Stomach (tissue), 9 donors: ENCODE data around the gene PTBP1. TPM values are rescaled to one million over a fixed set of nuclear protein-coding genes. Genes with fewer than 3 reads are reported as not detected.
"Not testable (repeated sequence)": the region's sequence is repeated elsewhere in the genome, so short reads cannot be mapped to it uniquely, and the experiment has no call there.

Source experiments
- DNase-seq, 2 donors: peaks; one replicate each; pipeline versions ENCODE4 v3.0.0 to v3.0.0-alpha.2; 2013 to 2019
- H3K27ac ChIP-seq, 5 donors: fragments of 200-600 bp in 4 of 5; sonication (generic) in 4 of 5; one replicate each; pipeline ENCODE4 v1.5.1; 2013 to 2019; ENCODE audit warnings: mild to moderate bottlenecking in 1 of 5, moderate library complexity in 1 of 5
- H3K27me3 ChIP-seq, 3 donors: fragments of 200-600 bp; sonication (generic); one replicate each; pipeline ENCODE4 v1.5.1; 2017 to 2019; ENCODE audit warnings: mixed run types in 1 of 3
- H3K36me3 ChIP-seq, 4 donors: fragments of 200-600 bp; sonication (generic); 1 replicate in 3 of 4; 2 replicates in 1 of 4; pipeline ENCODE4 v1.5.1; 2016 to 2019
- H3K4me1 ChIP-seq, 4 donors: fragments of 200-600 bp; sonication (generic); one replicate each; pipeline ENCODE4 v1.5.1; 2016 to 2019
- H3K4me3 ChIP-seq, 4 donors: fragments of 200-600 bp; sonication (generic) in 3 of 4; one replicate each; pipeline ENCODE4 v1.5.1; 2016 to 2019; ENCODE audit warnings: mild to moderate bottlenecking in 1 of 4
- H3K9me3 ChIP-seq, 4 donors: fragments of 200-600 bp; sonication (generic); one replicate each; pipeline ENCODE4 v1.5.1; 2016 to 2019
- CTCF ChIP-seq, 7 experiments: fragments of 450-650 bp in 4 of 7; fragments of 200-600 bp in 3 of 7; sonication (generic) in 3 of 7; IDR thresholded peaks; one replicate each; pipeline ENCODE4 v1.5.1; 2016 to 2019; ENCODE audit warnings: antibody characterized with exemption in 7 of 7, control low read depth in 2 of 7, mild to moderate bottlenecking in 1 of 7
- EP300 ChIP-seq: sonication (generic); formaldehyde crosslinking; IDR thresholded peaks from one replicate; pipeline ENCODE4 v1.6.1; 2017; ENCODE audit warnings: antibody characterized with exemption
- POLR2A ChIP-seq, 4 donors: fragments of 450-650 bp; IDR thresholded peaks; one replicate each; pipeline ENCODE4 v1.6.1; 2016; ENCODE audit warnings: antibody characterized with exemption in 4 of 4, control low read depth in 2 of 4, mild to moderate bottlenecking in 1 of 4, moderate library complexity in 1 of 4
- POLR2AphosphoS5 ChIP-seq, 3 donors: sonication (generic); formaldehyde crosslinking; IDR thresholded peaks; one replicate each; pipeline ENCODE4 v1.6.1; 2016; ENCODE audit warnings: antibody characterized with exemption in 3 of 3
- WGBS, 5 donors: extraction: QIAGEN DNeasy Blood & Tissue Kit in 3 of 5; methylation state at CpG; one replicate each; pipeline versions ENCODE4 v1.1.5 to v1.1.7; 2013 to 2018; 5-methylcytosine and 5-hydroxymethylcytosine counted together
- intact Hi-C: fragments of 100-400 bp; cut with DNase I; formaldehyde crosslinking; loops from one replicate; pipeline ENCODE4 v1.15.1; 2023; ENCODE audit warnings: low total_unique reads
- polyA plus RNA-seq, 3 donors: library from polyadenylated mRNA; stranded (reverse); fragments of 200-250 nt; gene quantifications; one replicate each; pipeline ENCODE4 v1.2.3, GENCODE V29; 2013
- total RNA-seq, 5 donors: library from RNA; depleted of rRNA; stranded (reverse); fragments of >200 nt; gene quantifications; one replicate each; pipeline versions ENCODE4 v1.1.0 to v1.2.3, GENCODE V29; 2014 to 2016
- donor health status: healthy with polysubstance abuse.
- donor health status: Bipolar disorder and iron deficiency.
- donor health status: healthy.

The PTBP1 gene
- total and polyA plus RNA-seq, 8 donors, result 74.8 to 539 (median 119) TPM

GRCh38 chr19:834216-834615 is 37.0 kb downstream of the PTBP1 start:
- H3K4me3 ChIP-seq, result no peak overlapping the region
- peaks cover 0 to 82% (median 52%) of the 10 kb centered on the region in 3 donors for H3K27me3 ChIP-seq
- no peaks in the 10 kb centered on the region for H3K36me3 ChIP-seq
- intact Hi-C loops, result no loop called here
- TF ChIP-seq POLR2AphosphoS5 (IDR thresholded peaks at IDR 0.05), result no peak
- TF ChIP-seq CTCF (IDR thresholded peaks at IDR 0.05), result no peak
- TF ChIP-seq POLR2A (IDR thresholded peaks at IDR 0.05), result no peak
- no peak for TF ChIP-seq EP300
- 66 to 84% (median 77%) methylated on average over 24 of the region's 24 CpGs for whole genome bisulfite sequencing, 5 donors
- no peaks in the 10 kb centered on the region for H3K9me3 ChIP-seq
- DNase-seq, result no peak
- H3K27ac ChIP-seq, result no peak overlapping the region
- no peaks in the 10 kb centered on the region for H3K4me1 ChIP-seq

- no peaks in the 10 kb centered on the region for H3K4me1 ChIP-seq
- peaks cover 0 to 82% (median 48%) of the 10 kb centered on the region in 3 donors for H3K27me3 ChIP-seq
- TF ChIP-seq EP300 (no peak), POLR2A (IDR thresholded peaks at IDR 0.05) (no peak), POLR2AphosphoS5 (IDR thresholded peaks at IDR 0.05) (no peak), CTCF (IDR thresholded peaks at IDR 0.05) (no peak)
- no peak overlapping the region for H3K4me3 ChIP-seq
- WGBS, 5 donors, result 59 to 72% (median 66%) methylated on average over 29 to 36 of the region's 36 CpGs
- no peaks in the 10 kb centered on the region for H3K9me3 ChIP-seq
- intact Hi-C loops, result no loop called here
- no peak overlapping the region for H3K27ac ChIP-seq
- DNase-seq, result no peak
- H3K36me3 ChIP-seq, result no peaks in the 10 kb centered on the region
These were observed 38.1 kb downstream of the PTBP1 start for GRCh38 chr19:835210-835810.

- intact Hi-C loops, result no loop called here
- peaks cover 5 to 85% (median 55%) of the 10 kb centered on the region in 3 donors for H3K27me3 ChIP-seq
- TF ChIP-seq CTCF (IDR thresholded peaks at IDR 0.05) (no peak), POLR2AphosphoS5 (IDR thresholded peaks at IDR 0.05) (no peak), POLR2A (IDR thresholded peaks at IDR 0.05) (no peak), EP300 (no peak)
These were observed 43.4 kb downstream of the PTBP1 start, which contains the start of gene PRTN3 for GRCh38 chr19:840519-841206. Gene PRTN3, plus strand, starts transcription at chr19:840999. Its CDS starts 10 bp downstream, at chr19:841009.

GRCh38 chr19:842802-843179 is 45.5 kb downstream of the PTBP1 start:
- WGBS, 5 donors, result 71 to 84% (median 81%) methylated on average over 7 of the region's 7 CpGs
- peaks cover 10 to 26% (median 18%) of the 10 kb centered on the region in 4 donors for H3K4me1 ChIP-seq
- H3K4me3 ChIP-seq, H3K9me3 ChIP-seq, H3K27ac ChIP-seq, intact Hi-C loops, DNase-seq, H3K36me3 ChIP-seq: not testable (repeated sequence)
- peaks cover 5 to 90% (median 54%) of the 10 kb centered on the region in 3 donors for H3K27me3 ChIP-seq

More at GRCh38 chr19:840519-841206, 43.4 kb downstream of the PTBP1 start, which contains the start of gene PRTN3:
- Histone ChIP-seq H3K4me1 (peaks cover 10 to 22% (median 14%) of the 10 kb centered on the region in 4 donors), H3K4me3 (no peak within 1 kb of the TSS), H3K27ac (no peak within 1 kb of the TSS), H3K36me3 (no peaks in the 10 kb centered on the region), H3K9me3 (no peaks in the 10 kb centered on the region)
- no peak for DNase-seq
- 61 to 66% (median 61%) methylated on average over 12 to 24 of the region's 24 CpGs for WGBS, 5 donors
